Eye (tissue), 1 donor: ENCODE results near the gene TRIB2.

ENCODE experiments used
- DNase-seq: peaks from one replicate; pipeline ENCODE4 v3.0.0-alpha.2; 2015

The TRIB2 gene

DNA sequence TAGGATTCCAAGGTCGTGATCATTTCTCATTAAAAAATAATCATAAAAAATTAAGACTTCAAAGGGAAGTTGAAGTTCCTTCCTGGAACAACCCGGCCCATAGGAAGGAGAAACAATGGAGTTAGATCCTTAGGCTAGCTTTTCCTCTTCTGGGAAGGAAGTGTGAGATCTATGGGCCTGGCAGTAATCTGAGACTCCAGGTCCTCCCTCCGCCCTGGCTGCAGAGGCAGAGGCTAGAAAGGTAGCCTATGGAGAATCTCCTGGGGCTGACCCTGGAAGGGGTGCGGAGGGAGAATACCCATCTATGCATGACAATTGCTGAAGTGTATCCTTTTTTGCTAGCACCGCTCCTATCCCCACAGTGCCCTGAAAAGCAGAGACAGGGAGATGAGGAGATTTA, 37.9 kb downstream of the TRIB2 start:
- DNase-seq: no peak

GRCh38 chr2:12755384-12755783, 38.6 kb downstream of the TRIB2 start:
- DNase-seq: no peak

DNA sequence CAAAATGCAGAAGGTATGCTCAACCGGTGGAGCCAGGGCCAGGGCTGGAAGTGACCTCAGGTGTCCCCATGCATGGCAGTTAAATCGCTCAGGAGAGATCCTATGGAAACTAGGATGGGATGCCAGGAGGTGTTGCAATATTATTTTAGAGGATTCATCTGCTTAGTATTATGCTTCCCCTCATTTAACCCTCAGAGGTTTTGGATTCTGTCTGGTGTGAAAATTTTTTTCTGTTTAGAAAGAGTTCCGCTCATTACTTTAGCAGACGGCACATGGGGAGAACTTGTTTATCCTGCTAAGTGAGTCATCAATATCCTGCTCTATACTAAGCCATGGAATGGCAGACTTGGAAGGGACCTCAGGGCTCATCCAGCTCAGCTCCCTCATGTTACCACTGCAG, 42.5 kb downstream of the TRIB2 start:
- DNase-seq: no peak

- DNase-seq: no peak
These were observed 44.4 kb downstream of the TRIB2 start for GRCh38 chr2:12761104-12761503.

GRCh38 chr2:12762337-12762736, 45.6 kb downstream of the TRIB2 start:
- no peak for DNase-seq

DNA sequence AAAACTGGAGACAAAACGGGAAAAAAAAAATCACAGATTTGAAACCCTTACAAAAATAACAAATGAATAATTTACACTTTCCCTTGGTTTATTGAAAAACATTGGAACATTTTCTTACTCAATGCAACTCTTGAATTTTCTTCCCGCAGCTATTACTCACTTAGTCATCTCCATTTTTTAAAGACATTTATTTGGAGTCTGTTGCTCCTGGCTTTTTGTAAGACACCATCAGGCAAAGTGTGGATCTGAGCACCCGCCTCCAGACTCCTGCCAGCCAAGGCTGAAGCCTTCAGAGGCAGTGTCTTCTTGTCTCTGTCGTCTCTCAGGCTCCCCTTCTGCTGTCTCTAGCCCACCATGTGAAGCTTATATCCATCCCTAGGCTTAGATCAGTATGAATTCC, 46.2 kb downstream of the TRIB2 start:
- no peak for DNase-seq

- no peak for DNase-seq
These were observed 46.8 kb downstream of the TRIB2 start for GRCh38 chr2:12763486-12763885.

GRCh38 chr2:12764075-12764730, 47.5 kb downstream of the TRIB2 start:
- no peak for DNase-seq

- no peak for DNase-seq
These were observed 48.3 kb downstream of the TRIB2 start for GRCh38 chr2:12764849-12765605.

DNA sequence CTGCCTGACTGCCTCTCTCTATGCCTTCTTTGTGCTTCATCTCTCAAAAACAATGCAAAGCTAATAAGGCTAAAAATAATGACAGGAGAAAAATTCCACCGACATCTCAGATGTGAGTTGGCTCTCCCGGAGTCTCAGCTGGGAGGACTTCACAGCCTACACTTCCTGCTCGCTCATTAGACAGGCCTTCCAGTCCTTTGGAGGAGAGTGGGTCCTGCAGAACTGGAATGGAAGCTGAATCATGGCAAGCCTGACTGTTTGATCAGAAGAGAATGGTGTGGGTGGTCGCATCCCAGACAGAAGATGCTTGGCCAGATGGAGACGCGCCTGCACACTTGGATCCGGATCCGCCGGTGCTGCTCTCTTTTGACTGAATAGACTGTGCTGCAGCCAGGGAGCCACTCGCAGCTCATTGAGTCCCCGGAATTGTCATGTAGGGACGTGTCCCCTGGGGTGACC, 49.7 kb downstream of the TRIB2 start:
- DNase-seq: no peak

DNA sequence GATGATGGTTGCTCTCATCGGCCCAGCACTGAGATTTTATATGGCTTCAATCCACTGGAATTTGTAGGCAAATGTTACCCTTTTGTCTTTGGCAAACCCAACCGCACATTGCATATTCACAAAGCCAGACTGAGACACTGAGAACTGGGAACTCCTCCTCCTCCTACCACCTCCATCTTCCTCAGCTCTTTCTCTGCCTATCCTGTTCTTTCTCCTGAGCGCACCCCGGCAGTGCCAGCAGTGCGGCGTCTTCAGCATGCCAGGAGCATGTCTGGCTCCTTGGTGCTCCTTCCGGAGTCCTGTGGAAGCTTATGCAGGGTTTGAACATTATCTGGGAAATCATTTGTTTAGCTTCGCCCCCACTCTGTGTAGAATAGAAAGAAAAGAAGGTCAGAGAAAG, 50.8 kb downstream of the TRIB2 start:
- no peak for DNase-seq

GRCh38 chr2:12767996-12768624, 51.4 kb downstream of the TRIB2 start:
- no peak for DNase-seq

GRCh38 chr2:12769492-12770105, 52.9 kb downstream of the TRIB2 start:
- no peak for DNase-seq

DNA sequence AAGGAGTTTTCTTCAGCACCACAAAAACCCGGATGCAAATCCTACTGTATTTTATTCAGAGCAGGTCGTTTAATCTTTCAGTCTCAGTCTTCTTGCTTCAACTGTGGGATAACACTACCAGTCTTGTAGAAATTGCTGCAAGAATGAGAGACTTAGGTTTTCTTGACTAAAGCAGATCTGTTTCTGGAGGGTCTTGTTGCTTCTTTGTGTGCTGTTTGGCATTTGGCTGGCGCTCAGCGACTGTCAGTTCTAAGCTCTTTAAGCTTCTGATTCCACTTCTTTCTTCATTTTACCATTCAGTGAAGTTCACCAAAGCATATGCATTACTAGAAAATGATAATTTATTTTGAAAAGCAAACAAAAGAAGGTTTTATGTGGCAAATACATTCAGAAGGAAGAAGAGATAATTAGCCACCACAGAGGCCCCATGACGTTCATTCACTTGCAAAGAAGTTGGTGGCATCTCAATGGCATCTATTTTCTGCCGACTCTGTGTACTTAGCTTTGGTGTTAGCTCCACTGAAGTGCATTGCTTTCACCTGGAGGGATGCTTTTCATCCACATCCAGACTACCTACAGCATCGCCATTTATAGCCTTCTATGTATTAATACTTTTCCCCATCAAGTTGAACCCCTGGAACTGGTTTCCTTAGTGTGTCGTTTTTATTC, 53.7 kb downstream of the TRIB2 start:
- DNase-seq: no peak

GRCh38 chr2:12771154-12771553, 54.4 kb downstream of the TRIB2 start:
- DNase-seq: no peak

DNA sequence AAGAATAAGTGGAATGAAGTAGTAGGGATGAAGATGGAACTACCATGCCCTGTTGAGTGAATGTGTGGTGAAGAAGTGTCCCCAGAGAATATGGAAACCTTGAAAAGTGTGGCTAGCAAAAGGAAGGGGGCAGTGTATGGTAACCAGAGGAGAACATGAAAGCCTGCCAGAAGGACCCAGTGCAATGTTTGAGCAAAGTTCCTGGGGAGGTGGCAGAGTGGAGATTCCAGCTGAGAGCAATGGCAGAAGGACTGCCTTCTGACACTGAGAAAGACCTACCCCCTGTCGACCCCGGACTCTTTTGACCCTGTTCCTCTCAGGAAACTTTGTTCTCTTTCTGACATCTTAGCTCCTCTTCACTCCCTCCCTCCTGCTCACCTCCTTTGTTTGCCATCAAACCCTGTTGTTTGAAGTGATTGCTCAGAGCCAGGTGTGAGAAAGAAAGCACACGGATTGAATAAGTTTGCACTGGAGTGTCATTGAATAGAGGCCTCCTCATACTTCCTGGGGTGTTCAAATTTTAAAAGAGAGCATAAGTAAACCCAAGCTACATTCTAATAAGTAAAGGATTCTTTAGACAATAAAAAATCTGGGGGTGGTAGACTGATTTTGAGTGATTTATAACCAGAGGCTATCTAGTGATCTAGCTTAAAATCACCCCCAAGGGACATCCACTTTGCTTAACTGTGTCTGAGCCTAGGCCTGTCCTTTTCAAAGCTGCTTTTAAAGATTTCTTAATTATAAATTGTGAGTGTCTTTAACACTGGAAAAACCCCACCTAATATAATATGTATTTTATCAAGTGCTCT, 57.1 kb downstream of the TRIB2 start:
- no peak for DNase-seq

DNA sequence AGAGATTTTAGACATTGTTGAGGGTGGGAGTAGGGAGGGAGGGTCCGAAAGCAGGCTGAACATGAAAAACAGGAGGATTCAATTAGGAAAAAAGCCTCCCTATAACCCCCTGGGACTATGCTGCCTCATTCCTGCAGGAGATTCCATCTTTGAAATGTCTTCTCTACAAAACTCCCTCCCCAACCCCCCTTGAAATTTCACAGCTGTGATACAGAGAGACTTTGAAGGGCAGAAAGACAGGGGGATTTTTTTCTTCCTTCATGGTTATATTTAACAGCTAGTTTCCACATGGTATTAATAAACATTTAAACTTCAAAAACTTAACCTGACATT, 57.6 kb downstream of the TRIB2 start:
- DNase-seq: peak; percentile 57

- DNase-seq: no peak
These were observed 59.8 kb downstream of the TRIB2 start for GRCh38 chr2:12776521-12776961.

- DNase-seq: peak; percentile 88
These were observed 61.6 kb downstream of the TRIB2 start for GRCh38 chr2:12778369-12778768.

DNA sequence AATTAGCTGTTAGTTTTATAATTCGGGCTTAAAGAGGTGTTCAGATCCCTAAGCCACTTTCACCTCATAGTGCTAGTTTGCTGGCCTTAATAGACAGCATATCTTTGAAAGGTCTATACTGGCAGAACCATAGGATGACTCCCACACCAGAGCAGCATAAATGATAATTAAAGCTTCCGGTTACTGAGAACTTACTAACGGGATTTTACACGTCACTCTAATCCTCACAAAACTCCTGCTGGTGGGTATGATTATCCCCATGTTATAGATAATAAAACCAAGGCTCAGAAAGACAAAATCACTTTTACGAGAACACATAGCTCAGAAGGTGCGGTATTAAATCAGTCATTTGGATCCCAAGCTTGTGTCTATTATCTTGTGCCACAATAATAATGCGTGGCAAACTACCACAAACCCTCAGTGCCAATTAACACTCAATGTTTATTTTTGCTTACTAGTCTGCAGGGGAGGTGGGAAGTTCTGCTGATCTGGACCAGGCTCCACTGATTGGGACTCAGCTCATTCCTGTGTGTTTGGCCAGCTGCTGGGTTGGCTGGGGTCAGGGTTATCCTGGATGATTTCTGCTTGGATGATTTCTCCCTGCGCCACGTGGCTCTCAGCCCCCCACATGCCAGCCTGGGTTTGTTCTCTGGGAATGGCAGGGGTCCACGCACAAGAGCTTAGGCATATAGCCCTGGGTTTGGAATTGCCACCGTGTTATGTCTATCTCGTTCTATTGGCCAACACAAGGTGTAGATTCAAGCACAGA, 62.3 kb downstream of the TRIB2 start:
- peak; percentile 39 for DNase-seq

- no peak for DNase-seq
These were observed 64.6 kb downstream of the TRIB2 start for GRCh38 chr2:12781329-12781728.
